ENCODE results near the gene PATJ. TPM values are rescaled to one million over a fixed set of nuclear protein-coding genes. Genes with fewer than 3 reads are reported as not detected.

The PATJ gene
- total and polyA plus RNA-seq, 3 donors from 2014 or later, result 12.9 to 44.5 (median 21.6) TPM

DNA sequence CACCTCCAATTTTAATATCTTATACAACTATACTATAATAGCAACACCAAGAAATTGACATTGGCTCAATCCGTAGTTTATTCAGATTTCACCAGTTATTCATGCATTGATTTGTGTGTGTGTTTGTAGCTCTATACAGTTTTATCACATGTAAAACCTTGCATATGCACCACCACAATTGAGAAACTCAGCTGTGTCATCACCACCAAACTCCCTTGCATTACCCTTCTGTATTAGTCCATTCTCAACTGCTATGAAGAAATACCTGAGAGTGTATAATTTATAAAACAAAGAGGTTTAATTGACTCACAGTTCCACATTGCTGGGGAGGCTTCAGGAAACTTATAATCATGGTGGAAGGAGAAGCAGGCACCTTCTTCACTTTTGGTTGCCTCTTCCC lies 162.1 kb downstream of the PATJ start:
- 98 to 100% methylated on average over 1 of the region's 1 CpG for WGBS, 2 donors
- intact Hi-C loops (cut with DNase I; ENCODE audit: low total_unique reads), result no loop called here
- DNase-seq, result no peak
- no peak overlapping the region for H3K27ac ChIP-seq
- TF ChIP-seq, protein P1, sequence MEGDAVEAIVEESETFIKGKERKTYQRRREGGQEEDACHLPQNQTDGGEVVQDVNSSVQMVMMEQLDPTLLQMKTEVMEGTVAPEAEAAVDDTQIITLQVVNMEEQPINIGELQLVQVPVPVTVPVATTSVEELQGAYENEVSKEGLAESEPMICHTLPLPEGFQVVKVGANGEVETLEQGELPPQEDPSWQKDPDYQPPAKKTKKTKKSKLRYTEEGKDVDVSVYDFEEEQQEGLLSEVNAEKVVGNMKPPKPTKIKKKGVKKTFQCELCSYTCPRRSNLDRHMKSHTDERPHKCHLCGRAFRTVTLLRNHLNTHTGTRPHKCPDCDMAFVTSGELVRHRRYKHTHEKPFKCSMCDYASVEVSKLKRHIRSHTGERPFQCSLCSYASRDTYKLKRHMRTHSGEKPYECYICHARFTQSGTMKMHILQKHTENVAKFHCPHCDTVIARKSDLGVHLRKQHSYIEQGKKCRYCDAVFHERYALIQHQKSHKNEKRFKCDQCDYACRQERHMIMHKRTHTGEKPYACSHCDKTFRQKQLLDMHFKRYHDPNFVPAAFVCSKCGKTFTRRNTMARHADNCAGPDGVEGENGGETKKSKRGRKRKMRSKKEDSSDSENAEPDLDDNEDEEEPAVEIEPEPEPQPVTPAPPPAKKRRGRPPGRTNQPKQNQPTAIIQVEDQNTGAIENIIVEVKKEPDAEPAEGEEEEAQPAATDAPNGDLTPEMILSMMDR (IDR thresholded peaks at IDR 0.05), result no peak
- TF ChIP-seq POLR2A (IDR thresholded peaks at IDR 0.05), result no peak
- no peaks in the 10 kb centered on the region for H3K27me3 ChIP-seq
- no peak overlapping the region for H3K4me3 ChIP-seq
- no peaks in the 10 kb centered on the region for H3K36me3 ChIP-seq (ENCODE audit: low read depth, missing control alignments)
- H3K9me3 ChIP-seq, result no peaks in the 10 kb centered on the region
- H3K4me1 ChIP-seq, result no peaks in the 10 kb centered on the region

DNA sequence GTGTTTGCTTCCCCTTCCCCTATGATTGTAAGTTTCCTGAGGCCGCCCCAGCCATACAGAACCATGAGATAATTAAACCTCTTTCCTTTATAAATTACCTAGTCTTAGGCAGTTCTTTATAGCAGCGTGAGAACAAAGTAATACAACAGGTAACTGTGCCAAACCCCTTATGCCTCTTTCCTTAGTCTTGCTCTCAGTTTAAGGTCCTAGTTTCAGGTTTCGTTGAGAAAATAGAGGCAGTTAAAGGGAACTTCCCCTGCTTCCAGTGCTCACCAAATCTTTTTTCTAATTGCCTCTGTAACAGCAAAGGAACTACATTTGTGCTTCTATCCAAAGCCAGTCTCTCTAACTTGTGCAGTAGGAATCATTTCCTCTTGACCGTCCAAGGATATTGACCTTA lies 164.8 kb downstream of the PATJ start:
- intact Hi-C loops (cut with DNase I; ENCODE audit: low total_unique reads), result no loop called here
- TF ChIP-seq POLR2A (IDR thresholded peaks at IDR 0.05), result no peak
- Histone ChIP-seq H3K4me3 (no peak overlapping the region), H3K36me3 (ENCODE audit: low read depth, missing control alignments) (no peaks in the 10 kb centered on the region), H3K27ac (no peak overlapping the region), H3K27me3 (no peaks in the 10 kb centered on the region), H3K9me3 (no peaks in the 10 kb centered on the region), H3K4me1 (no peaks in the 10 kb centered on the region)
- 53 to 68% methylated on average over 4 of the region's 4 CpGs for WGBS, 2 donors
- DNase-seq, result no peak

DNA sequence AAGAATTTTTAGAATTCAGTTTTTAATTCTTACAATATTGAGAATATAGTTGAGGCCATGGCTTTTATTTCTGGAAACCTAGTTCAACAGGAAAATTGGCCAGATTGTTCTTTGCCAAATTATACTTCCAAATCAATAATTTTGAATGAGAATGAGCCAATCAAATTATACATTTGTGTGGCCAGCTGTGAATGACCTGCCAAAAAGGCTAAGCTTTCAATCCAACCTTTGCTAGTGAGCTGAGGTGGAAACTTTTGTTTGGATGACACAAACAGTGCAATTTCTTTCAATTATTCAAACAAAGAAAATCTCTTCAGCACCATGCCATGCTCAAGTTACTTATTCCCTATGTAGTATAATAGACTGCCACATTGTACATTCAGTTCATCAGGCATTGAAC lies 167.8 kb downstream of the PATJ start:
- intact Hi-C loops (cut with DNase I; ENCODE audit: low total_unique reads), result no loop called here

DNA sequence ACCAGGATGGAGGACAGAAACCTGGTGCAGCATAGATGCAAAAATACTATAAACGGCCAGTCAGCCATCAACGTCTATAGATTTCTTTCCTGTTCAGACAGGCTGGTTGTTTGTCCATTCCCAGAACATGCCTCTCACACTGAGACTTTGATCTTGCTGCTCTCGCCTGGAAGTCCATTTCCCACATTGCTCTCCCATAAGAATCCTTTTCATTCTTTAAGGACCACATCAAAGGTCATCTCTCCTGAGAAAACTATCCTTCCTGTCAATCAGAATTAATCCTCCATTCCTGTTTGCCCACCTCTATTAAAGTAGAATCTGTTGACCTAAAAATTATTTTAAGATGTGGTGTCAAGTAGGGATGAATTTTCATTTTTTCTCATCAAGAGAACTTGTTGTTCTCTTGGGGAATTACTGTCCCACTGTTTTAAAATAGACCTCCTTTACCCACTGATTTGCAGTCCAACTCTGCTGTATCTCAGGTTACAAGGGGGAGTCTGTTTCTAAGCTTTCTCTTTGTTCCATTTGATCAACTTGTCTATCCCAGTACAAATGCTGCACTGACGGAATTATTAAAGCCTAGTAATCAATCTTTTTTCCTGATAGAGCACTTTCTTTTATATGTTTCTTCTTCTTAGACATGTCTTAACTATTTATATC lies 172.7 kb downstream of the PATJ start:
- 81 to 85% methylated on average over 4 of the region's 4 CpGs for WGBS, 2 donors
- no peaks in the 10 kb centered on the region for H3K4me1 ChIP-seq
- DNase-seq, result no peak
- TF ChIP-seq, protein P1 (IDR thresholded peaks at IDR 0.05), result no peak
- no peak for TF ChIP-seq POLR2A (IDR thresholded peaks at IDR 0.05)
- H3K36me3 ChIP-seq (ENCODE audit: low read depth, missing control alignments), result no peaks in the 10 kb centered on the region
- intact Hi-C loops (cut with DNase I; ENCODE audit: low total_unique reads), result no loop called here
- no peaks in the 10 kb centered on the region for H3K9me3 ChIP-seq
- H3K27me3 ChIP-seq, result no peaks in the 10 kb centered on the region
- H3K4me3 ChIP-seq, result no peak overlapping the region
- H3K27ac ChIP-seq, result no peak overlapping the region

More for the DNA sequence above, 167.8 kb downstream of the PATJ start:
- TF ChIP-seq, protein P1 (IDR thresholded peaks at IDR 0.05), result no peak
- no peak for TF ChIP-seq POLR2A (IDR thresholded peaks at IDR 0.05)
- no peaks in the 10 kb centered on the region for H3K27me3 ChIP-seq
- no peak overlapping the region for H3K4me3 ChIP-seq
- no peaks in the 10 kb centered on the region for H3K4me1 ChIP-seq
- H3K27ac ChIP-seq, result no peak overlapping the region
- H3K36me3 ChIP-seq (ENCODE audit: low read depth, missing control alignments), result no peaks in the 10 kb centered on the region
- H3K9me3 ChIP-seq, result no peaks in the 10 kb centered on the region
- no peak for DNase-seq

DNA sequence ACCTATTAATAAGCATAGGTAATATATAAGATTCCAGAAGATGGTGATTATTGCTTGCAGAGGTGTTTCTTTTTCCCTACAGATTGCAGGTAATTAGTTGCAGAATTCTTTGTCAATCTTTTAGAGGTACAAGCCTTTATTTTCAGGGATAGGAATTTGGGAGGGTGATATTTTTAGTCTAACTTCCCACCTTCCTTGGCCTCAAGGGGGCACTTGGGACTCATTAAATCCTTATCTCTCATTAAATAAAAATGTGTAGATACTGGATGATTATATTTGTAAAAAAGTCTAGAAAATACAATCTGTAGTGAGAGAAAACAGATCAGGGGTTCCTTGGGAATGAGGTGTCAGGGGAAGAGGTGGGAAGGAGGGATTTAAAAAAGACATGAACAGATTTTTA lies 179.2 kb downstream of the PATJ start:
- Histone ChIP-seq H3K9me3 (no peaks in the 10 kb centered on the region), H3K4me3 (no peak overlapping the region), H3K27me3 (no peaks in the 10 kb centered on the region), H3K27ac (no peak overlapping the region), H3K36me3 (ENCODE audit: low read depth, missing control alignments) (no peaks in the 10 kb centered on the region), H3K4me1 (no peaks in the 10 kb centered on the region)
- intact Hi-C loops (cut with DNase I; ENCODE audit: low total_unique reads), result no loop called here
- DNase-seq, result no peak
- TF ChIP-seq, protein P1 (IDR thresholded peaks at IDR 0.05), result no peak
- no peak for TF ChIP-seq POLR2A (IDR thresholded peaks at IDR 0.05)

Measured in testis (tissue), 3 donors.